Stimulated activated CD4-positive, alpha-beta T cell treated with anti-CD3 and anti-CD28 coated beads, Interleukin-4, amount 100 ng/mL, for 48 hours (primary cell): ENCODE results near the gene EPB41L4B.

Experiments
- DNase-seq, 2 donors: peaks; one replicate each; pipeline ENCODE4 v3.0.0-alpha.2; 2020; ENCODE audit warnings: low read depth in 2 of 2

Gene EPB41L4B

GRCh38 chr9:109320331-109320741 is 523 bp downstream of the EPB41L4B start:
- no peak for DNase-seq

GRCh38 chr9:109319626-109320241 is 1.1 kb downstream of the EPB41L4B start:
- no peak for DNase-seq

- no peak for DNase-seq
Measured at GRCh38 chr9:109319017-109319625, 1.7 kb downstream of the EPB41L4B start.

GRCh38 chr9:109317979-109318741 is 2.7 kb downstream of the EPB41L4B start:
- no peak for DNase-seq

- no peak for DNase-seq
Measured at GRCh38 chr9:109317311-109317978, 3.4 kb downstream of the EPB41L4B start.

- no peak for DNase-seq
Measured at GRCh38 chr9:109316207-109316640, 4.6 kb downstream of the EPB41L4B start.

GRCh38 chr9:109315480-109316206 is 5.2 kb downstream of the EPB41L4B start:
- DNase-seq, result no peak

GRCh38 chr9:109314011-109314531 is 6.8 kb downstream of the EPB41L4B start:
- no peak for DNase-seq

- no peak for DNase-seq
Measured at GRCh38 chr9:109313351-109313750, 7.5 kb downstream of the EPB41L4B start.

- no peak for DNase-seq
Measured at GRCh38 chr9:109312783-109313182, 8.1 kb downstream of the EPB41L4B start.

GRCh38 chr9:109311731-109312130 is 9.1 kb downstream of the EPB41L4B start:
- DNase-seq, result no peak

- DNase-seq, result no peak
Measured at GRCh38 chr9:109311286-109311685, 9.6 kb downstream of the EPB41L4B start.

GRCh38 chr9:109310486-109310901 is 10.4 kb downstream of the EPB41L4B start:
- DNase-seq, result no peak

GRCh38 chr9:109309282-109309681 is 11.6 kb downstream of the EPB41L4B start:
- DNase-seq, result no peak

GRCh38 chr9:109307380-109308240 is 13.2 kb downstream of the EPB41L4B start:
- no peak for DNase-seq

GRCh38 chr9:109305801-109306200 is 15.1 kb downstream of the EPB41L4B start:
- DNase-seq, result no peak

- DNase-seq, result no peak
Measured at GRCh38 chr9:109304347-109304746, 16.5 kb downstream of the EPB41L4B start.

GRCh38 chr9:109303900-109304299 is 17.0 kb downstream of the EPB41L4B start:
- no peak for DNase-seq

- no peak for DNase-seq
Measured at GRCh38 chr9:109302606-109303005, 18.3 kb downstream of the EPB41L4B start.

- DNase-seq, result no peak
Measured at GRCh38 chr9:109301012-109301411, 19.8 kb downstream of the EPB41L4B start.
